Ramos (cell line): ENCODE measurements around the gene RSPO3.
"Not testable (repeated sequence)": the region's sequence is repeated elsewhere in the genome, so short reads cannot be mapped to it uniquely, and the experiment has no call there.

ENCODE experiments used
- in situ Hi-C: fragments of 300-500 bp; cut with MboI; formaldehyde crosslinking; loops from one replicate; pipeline ENCODE4 v1.14.3; 2022; ENCODE audit warnings: low sequenced_read_pairs; ENCODE audit not compliant: unreplicated experiment

Gene RSPO3

DNA sequence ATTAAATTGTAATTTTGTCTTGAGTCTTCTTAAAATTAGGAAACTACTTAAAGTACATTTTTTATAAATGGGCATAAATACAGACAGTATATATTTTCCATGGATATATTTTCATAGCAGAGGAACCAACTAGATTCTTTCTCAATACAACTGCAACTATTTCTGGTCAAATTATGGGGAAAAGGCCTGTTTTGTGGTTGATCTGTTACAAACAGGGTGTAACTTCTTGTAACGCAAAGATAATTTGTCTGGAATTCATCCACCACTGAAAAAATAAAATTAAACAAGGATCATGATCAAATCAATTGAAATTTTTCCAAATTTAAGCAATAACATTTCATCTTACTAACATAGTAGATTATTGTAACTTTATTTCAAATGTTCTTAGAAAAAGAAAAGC is 81.0 kb downstream of the RSPO3 start:
- in situ Hi-C loops = no loop called here

DNA sequence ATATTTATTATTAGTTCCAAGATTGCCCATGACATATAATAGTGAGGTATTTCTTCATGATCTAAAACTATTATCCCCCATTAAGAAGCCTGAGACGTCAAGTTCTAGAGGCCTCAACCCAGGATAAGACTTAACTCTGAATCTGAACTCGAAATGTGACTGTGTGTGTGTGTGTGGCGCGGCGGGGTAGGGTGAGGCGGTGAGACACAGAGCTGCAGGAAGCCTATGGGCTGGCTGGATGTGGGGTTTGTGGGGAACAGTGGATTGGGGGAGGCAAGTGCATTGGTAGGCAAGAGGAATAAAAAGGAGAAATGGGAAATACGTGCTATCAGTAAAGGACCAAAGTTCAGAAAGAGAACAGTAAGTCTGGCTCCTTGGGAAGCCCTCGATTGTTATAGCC is 81.6 kb downstream of the RSPO3 start:
- in situ Hi-C loops = no loop called here

GRCh38 chr6:127201321-127201720 is 82.8 kb downstream of the RSPO3 start:
- in situ Hi-C loops = no loop called here

DNA sequence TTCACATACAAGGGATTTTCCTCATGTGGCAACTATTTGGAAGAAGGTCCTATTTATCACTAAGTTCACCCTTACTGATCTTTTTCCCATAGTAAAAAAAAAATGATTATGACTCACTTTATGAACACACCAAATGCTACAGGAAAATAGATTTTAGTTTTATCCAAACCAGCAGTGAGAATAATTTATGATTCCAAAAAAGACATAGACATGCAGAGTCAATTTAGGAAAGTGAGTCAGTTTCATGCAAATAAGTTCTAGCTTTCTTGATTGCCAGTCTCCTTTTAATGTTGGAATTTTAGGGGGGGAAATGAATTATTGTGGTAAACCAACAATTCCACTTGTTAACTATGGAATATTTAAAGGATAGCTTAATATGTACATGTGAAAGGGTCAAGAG is 84.2 kb downstream of the RSPO3 start:
- in situ Hi-C loops = no loop called here

GRCh38 chr6:127204281-127204680 is 85.8 kb downstream of the RSPO3 start:
- in situ Hi-C loops = no loop called here

DNA sequence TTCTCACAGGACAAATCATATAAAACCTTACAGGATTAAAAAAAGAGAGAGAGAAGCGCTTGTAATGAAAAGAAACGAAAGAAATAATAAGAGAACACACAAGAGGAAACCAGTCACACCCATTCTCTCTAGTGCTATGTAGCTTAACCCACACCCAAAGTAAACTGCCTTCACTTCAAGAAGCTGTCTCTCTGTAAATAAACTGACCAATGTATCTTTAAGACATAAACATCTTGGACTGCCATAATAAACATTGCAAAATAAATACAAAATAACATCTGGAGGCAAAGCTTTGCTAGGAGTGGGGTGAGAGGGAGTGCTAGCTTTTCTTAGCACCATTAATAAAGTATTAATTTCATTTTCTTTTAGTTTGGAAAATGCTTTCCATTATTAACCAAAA is 86.6 kb downstream of the RSPO3 start:
- in situ Hi-C loops = no loop called here

DNA sequence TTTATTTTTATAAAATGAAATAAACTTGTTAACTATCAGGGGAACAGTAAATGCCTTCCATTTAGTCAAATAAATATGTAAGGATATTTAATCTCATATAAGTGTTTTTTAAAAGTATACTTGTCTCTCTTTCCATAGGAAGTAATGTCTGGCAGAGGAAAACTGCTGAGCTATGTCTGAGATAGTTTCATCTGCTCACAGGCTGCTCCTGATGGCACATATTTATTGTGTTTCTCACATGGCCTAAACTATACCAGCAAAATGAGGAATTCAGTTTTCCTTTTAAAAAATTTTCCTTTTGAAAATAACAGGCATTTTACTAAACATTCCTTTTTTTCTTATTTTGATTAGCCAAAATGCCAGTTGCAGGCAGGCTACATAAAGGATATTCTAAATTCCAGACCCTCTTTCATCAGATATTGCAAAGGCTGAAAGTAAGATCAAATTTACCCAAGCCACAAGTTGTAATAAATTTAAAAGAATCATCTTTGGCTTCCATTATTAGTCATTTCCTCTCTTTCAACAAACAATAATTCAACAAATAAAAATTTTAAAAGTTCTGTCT is 88.1 kb downstream of the RSPO3 start:
- in situ Hi-C loops = no loop called here

- in situ Hi-C loops = no loop called here
These were observed 89.2 kb downstream of the RSPO3 start for GRCh38 chr6:127207591-127208120.

DNA sequence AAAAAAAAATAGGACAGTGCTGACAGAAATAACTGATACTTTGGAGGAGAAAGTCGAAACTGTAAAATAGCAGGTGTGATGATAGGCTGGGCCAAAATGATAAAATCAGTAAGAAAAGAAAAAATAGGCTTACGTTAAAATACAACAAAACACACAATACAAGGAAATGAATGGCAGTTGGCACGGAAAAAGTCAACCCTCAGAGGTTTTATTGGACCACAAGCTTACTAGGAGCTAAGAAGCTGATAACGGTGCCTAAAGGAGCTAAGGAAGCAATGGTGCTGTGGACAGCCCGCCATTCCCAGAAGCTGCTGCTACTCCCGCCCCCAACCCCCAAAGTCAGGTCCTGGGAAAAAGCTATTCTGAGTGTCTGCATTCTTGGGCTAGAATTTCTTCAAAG is 92.3 kb downstream of the RSPO3 start:
- in situ Hi-C loops = no loop called here

DNA sequence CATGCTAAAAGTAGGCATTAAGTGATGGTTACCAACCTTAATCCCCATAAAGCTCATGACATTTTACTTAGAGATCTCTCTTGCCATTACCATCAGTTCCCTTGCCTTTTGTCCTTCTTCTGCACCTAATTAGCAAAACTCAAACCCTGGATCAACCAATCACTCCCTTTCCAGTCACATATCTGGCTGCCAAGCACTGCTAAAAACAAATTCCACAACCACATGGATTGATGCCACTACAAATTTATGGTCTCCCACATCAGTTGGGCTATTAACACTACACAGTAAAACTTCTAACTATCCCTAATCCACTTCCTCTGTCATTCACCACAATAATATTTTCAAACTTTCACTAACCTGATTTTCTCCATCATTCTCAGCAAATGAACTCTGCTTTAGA is 93.9 kb downstream of the RSPO3 start:
- in situ Hi-C loops = no loop called here

DNA sequence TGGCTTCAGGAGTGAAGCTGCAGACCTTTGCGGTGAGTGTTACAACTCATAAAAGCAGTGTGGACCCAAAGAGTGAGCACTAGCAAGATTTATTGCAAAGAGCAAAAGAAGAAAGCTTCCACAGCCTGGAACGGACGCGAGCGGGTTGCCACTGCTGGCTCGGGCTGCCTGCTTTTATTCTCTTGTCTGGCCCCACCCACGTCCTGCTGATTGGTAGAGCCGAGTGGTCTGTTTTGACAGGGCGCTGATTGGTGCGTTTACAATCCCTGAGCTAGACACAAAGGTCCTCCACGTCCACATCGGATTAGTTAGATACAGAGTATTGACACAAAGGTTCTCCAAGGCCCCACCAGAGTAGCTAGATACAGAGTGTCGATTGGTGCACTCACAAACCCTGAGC is 95.6 kb downstream of the RSPO3 start:
- in situ Hi-C loops = not testable (repeated sequence)

DNA sequence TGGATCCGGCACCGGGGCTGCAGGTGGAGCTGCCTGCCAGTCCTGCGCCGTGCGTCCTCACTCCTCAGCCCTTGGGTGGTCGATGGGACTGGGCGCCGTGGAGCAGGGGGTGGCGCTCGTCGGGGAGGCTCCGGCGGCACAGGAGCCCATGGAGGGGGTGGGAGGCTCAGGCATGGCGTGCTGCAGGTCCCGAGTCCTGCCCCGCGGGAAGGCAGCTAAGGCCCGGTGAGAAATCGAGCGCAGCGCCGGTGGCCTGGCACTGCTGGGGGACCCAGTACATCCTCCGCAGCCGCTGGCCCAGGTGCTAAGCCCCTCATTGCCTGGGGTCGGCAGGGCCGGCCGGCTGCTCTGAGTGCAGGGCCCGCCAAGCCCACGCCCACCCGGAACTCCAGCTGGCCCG is 96.1 kb downstream of the RSPO3 start:
- in situ Hi-C loops = not testable (repeated sequence)

- in situ Hi-C loops = no loop called here
These were observed 97.5 kb downstream of the RSPO3 start for GRCh38 chr6:127215931-127216330.

DNA sequence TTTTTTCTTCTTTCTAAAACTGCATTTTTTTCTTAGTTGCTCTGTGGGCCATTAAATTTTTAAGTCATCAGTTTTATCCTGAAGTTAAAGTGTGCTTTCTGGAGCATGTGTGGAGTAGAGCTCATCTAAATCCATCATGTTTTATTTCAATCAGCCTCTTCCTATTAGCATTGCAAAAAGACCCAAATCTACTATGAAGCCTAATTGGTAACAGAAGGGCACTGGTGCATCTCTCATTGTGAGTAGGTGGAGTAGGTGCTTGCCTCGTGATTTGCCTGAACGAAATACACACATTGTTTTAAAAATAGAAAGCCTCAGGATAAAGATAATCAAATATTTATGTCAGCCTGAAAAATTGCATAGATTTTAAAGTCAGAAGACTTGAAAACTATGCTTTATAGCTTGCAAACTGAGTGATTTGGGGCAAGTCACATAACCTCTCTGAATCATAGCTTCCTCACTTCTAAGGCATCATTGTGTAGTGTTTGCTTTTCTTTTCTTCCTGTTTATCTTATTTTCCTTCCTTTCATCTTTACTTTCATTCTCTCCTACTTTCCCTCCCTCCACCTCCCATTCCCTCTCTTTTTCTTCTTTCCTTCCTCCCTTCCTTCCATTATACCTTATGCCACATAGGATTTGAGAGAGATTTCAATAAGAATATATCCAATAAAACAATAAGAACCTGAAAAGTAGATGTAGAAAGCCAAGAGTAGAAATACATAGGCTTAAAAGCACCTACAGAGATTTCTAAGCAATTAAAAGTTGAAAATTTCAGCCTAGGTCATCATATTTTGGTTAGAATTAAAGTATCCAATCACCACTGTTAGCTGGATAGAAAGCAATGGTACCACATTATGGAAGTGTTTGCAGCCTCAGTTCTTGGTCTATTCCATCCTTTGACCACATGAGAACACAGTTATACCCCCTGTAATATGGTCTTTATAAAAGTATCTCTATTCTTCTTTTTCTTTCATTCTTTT is 98.6 kb downstream of the RSPO3 start:
- in situ Hi-C loops = no loop called here

GRCh38 chr6:127219869-127220268 is 101.4 kb downstream of the RSPO3 start:
- in situ Hi-C loops = no loop called here

DNA sequence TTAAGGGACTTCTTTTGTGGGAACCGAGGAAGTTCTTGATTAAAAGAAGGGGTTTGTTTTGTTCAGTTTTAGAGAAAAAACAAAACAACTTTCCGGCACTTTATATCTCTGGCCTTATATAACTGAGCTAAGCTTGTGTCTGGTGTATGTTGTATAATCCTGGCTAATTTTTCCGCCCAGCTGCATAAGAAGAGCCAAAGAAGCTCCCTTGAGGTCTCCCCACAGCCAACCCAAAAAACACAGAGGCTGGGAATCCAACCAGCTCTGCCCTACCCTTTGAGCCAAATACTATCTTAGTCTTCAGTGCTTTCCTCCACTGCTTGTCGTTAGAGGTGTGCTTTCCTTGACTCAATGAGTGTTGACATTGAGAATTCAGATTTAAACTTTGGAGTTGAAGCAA is 102.7 kb downstream of the RSPO3 start:
- in situ Hi-C loops = no loop called here

GRCh38 chr6:127222418-127222817 is 103.9 kb downstream of the RSPO3 start:
- in situ Hi-C loops = no loop called here

- in situ Hi-C loops = no loop called here
These were observed 107.0 kb downstream of the RSPO3 start for GRCh38 chr6:127225497-127225896.

DNA sequence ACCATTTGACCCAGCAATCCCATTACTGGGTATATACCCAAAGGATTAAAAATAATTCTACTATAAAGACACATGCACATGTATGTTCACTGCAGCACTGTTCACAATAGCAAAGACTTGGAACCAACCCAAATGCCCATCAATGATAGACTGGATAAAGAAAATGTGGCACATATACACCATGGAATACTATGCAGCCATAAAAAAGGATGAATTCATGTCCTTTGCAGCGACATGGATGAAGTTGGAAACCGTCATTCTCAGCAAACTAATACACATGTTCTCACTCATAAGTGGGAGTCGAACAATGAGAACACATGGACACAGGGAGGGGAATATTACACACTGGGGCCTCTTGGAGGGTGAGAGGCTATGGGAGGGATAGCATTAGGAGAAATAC is 115.3 kb downstream of the RSPO3 start:
- in situ Hi-C loops = not testable (repeated sequence)

DNA sequence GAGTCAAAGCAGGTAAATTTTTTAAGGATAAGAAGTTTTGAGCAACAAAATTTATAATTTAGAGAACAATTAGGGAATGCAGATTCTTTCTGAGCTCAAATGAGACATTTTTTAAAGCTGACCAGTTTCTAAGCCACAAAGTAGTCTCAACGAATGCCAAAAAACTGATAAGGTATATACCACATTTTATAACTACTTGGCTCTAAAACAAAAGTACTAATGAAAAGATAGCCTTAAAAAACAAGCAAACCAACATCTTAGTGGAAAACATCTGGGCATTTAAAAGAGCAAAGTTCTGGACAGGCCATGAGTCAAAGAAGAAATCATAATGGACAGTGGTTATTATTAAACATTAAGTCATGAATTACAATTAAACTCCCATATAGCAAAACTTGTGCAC is 125.0 kb downstream of the RSPO3 start:
- in situ Hi-C loops = no loop called here
